Aorta (tissue), 5 donors: Measurements from ENCODE around the gene SCFD2. TPM values are rescaled to one million over a fixed set of nuclear protein-coding genes. Genes with fewer than 3 reads are reported as not detected.

Experiments
- ATAC-seq: fragments of 200-7000 bp; cut with Tn5 transposase; one replicate; pipeline ENCODE4 v1.9.1; 2022; ENCODE audit warnings: moderate library complexity; ENCODE audit not compliant: low FRiP score
- DNase-seq, 2 donors: peaks; one replicate each; pipeline ENCODE4 v3.0.0-alpha.2; 2020
- H3K27ac ChIP-seq, 2 donors: one replicate each; pipeline ENCODE4 v1.5.1; 2013; ENCODE audit warnings: low read length in 2 of 2, mild to moderate bottlenecking in 2 of 2, moderate library complexity in 2 of 2, control low read depth in 1 of 2, inconsistent platforms in 1 of 2, low read depth in 1 of 2
- H3K27me3 ChIP-seq, 2 donors: one replicate each; pipeline ENCODE4 v1.6.1; 2013; ENCODE audit warnings: control low read depth in 1 of 2, low read length in 1 of 2, mild to moderate bottlenecking in 1 of 2, moderate library complexity in 1 of 2; ENCODE audit not compliant: insufficient read depth in 2 of 2, control insufficient read depth in 1 of 2
- H3K36me3 ChIP-seq, 2 donors: one replicate each; pipeline ENCODE4 v1.6.1; 2013; ENCODE audit warnings: control low read depth in 1 of 2, low read length in 1 of 2, mild to moderate bottlenecking in 1 of 2; ENCODE audit not compliant: insufficient read depth in 2 of 2, control insufficient read depth in 1 of 2
- H3K4me1 ChIP-seq, 2 donors: one replicate each; pipeline ENCODE4 v1.6.1; 2013; ENCODE audit warnings: low read length in 2 of 2, control low read depth in 1 of 2, mild to moderate bottlenecking in 1 of 2, moderate library complexity in 1 of 2; ENCODE audit not compliant: insufficient read depth in 2 of 2, control insufficient read depth in 1 of 2
- H3K4me3 ChIP-seq, 2 donors: one replicate each; pipeline ENCODE4 v1.5.1; 2013; ENCODE audit warnings: low read length in 2 of 2, control low read depth in 1 of 2, mild to moderate bottlenecking in 1 of 2
- H3K9me3 ChIP-seq: one replicate; pipeline ENCODE4 v1.6.1; 2013; ENCODE audit warnings: mild to moderate bottlenecking, low read length; ENCODE audit not compliant: control insufficient read depth
- WGBS, 2 donors: extraction: QIAGEN DNeasy Blood & Tissue Kit; methylation state at CpG; one replicate each; pipeline ENCODE4 v1.1.7; 2013; 5-methylcytosine and 5-hydroxymethylcytosine counted together
- intact Hi-C, 2 donors: fragments of 100-400 bp; cut with DNase I; formaldehyde crosslinking; loops; one replicate each; pipeline versions ENCODE4 v1.14.2 to v1.15.0; 2022
- polyA plus RNA-seq, 2 donors: library from polyadenylated mRNA; stranded (reverse); fragments of 200-250 nt; gene quantifications; one replicate each; pipeline ENCODE4 v1.2.3, GENCODE V29; 2013
- total RNA-seq, 2 donors: library from RNA; stranded (reverse); fragmentation: NEBNext Ultra II Directional; extraction: Animal tissue kit (Norgen Biotek cat#: 25700); gene quantifications; one replicate each; pipeline ENCODE4 v1.2.1, GENCODE V29; 2021
- donor health status: healthy with polysubstance abuse.
- donor health status: Bipolar disorder and iron deficiency.
- donor health status: DM: no; HTN: no; CAD: no.
- donor health status: DM: no; HTN: no; CAD: no.
- donor health status: DM: yes; HTN: yes; CAD: no.

Gene SCFD2
- total and polyA plus RNA-seq, 4 donors = 3.5 to 19.2 (median 10.3) TPM

DNA sequence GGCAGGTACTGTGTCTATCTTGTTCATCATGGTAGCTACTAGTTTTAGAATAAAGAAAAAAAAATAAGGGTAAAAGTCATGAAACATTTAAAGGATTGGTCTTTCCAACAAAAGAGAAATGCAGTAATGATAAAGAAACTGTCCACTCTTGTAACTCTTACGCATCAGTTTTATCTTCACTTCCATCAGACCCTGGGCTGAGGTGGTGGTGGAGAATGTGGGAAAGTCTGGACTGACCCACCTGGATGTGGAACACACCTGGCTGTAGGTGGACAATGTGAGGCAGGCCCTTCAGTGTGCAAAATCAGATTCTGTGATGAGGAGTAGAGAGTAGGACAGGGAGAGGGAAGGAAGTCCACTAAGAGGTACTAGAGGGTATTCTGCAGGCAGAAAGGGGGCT lies 375.2 kb downstream of the SCFD2 start:
- ATAC-seq = no peak
- Histone ChIP-seq H3K4me1 (no peaks in the 10 kb centered on the region), H3K36me3 (no peaks in the 10 kb centered on the region), H3K27ac (no peak overlapping the region), H3K9me3 (no peaks in the 10 kb centered on the region), H3K4me3 (no peak overlapping the region), H3K27me3 (no peaks in the 10 kb centered on the region)
- intact Hi-C loops = no loop called here
- WGBS, 2 donors = 95 to 96% methylated on average over 1 of the region's 1 CpG
- DNase-seq = no peak

DNA sequence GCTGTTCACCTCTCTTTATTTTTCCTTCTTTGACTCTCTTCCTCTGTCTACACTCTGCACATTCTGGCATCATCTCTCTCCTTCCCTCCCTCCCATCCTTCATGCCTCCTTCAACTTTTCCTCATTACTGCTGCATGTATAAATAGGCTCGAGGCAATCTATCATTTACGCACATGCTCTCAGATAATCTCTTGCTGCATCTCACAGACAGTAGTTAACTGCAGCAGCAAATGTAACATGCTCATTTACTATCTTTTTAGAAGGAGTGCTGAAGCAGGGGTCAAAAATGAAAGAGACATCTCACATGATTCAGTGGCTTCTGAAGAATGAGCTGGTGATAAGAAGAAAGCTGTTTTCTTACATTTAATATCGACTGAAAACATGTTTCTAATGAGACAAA lies 376.0 kb downstream of the SCFD2 start:
- H3K4me3 ChIP-seq = no peak overlapping the region
- intact Hi-C loops = loop anchor here in 1 of 2 donors (10.0 kb wide), 1 partner anchor 325 kb away; no protein-coding TSS in a partner anchor
- ATAC-seq = no peak
- no peaks in the 10 kb centered on the region for H3K4me1 ChIP-seq
- 58 to 59% methylated on average over 3 of the region's 3 CpGs for WGBS, 2 donors
- no peak overlapping the region for H3K27ac ChIP-seq
- H3K9me3 ChIP-seq = no peaks in the 10 kb centered on the region
- H3K27me3 ChIP-seq = no peaks in the 10 kb centered on the region
- no peak for DNase-seq
- H3K36me3 ChIP-seq = no peaks in the 10 kb centered on the region

DNA sequence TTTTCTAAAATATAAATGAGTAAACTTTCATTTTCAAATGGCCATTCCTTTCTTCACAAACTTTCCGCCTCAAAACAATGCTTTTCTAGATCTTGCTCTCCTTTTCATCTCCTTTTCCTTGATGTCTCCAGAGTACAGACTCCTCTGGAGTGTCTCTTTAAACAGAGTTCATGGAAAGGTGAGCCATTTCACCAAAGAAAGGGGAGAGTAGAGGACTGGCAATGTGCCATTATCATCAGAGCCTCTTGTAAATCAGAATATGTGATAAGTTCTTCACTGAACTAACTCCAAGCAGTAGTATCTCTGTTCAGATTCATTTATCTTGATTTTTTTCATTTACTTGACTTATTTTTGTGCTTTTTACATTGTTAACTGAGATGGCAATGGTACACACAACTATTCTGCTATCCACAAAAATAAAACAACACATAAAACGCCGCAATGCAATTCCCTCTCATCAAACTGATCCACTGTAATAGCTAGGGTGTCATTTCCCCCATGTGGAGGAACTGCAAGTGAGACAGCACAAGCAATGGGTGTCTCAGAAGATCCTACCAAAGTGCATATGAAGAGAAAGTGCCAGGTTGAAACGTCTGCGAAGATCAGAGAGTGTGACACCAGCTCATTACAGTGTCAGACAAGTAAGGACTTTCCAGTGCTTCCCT lies 378.3 kb downstream of the SCFD2 start:
- 87 to 88% methylated on average over 5 of the region's 5 CpGs for WGBS, 2 donors
- no peak overlapping the region for H3K27ac ChIP-seq
- no peak for DNase-seq
- no peaks in the 10 kb centered on the region for H3K36me3 ChIP-seq
- no peaks in the 10 kb centered on the region for H3K27me3 ChIP-seq
- no peaks in the 10 kb centered on the region for H3K4me1 ChIP-seq
- H3K4me3 ChIP-seq = no peak overlapping the region
- H3K9me3 ChIP-seq = no peaks in the 10 kb centered on the region
- no peak for ATAC-seq
- intact Hi-C loops = loop anchor here in 1 of 2 donors (10.0 kb wide), 1 partner anchor 323 kb away; no protein-coding TSS in a partner anchor

DNA sequence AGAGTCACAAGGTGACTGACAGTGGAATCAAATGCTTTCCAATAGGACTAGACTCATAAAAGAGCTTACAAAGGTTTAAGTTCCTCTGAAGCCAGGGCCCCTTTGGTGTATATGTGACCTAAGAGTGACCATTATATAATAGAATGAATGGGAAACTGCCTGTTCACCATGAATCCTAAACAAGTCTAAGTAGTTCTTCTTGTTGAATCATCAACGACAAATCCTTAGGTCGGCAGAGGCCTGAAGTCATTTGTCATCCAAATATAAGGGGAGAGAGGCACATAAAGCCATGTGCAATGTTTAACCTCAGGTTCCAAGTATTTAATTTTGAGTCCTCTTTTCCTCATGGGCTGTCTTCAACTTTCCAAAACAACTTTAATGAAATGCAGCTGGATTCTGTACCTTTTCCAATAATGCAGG lies 381.4 kb downstream of the SCFD2 start:
- no peak for ATAC-seq
- Histone ChIP-seq H3K27ac (no peak overlapping the region), H3K9me3 (no peaks in the 10 kb centered on the region), H3K27me3 (no peaks in the 10 kb centered on the region), H3K4me3 (no peak overlapping the region), H3K4me1 (no peaks in the 10 kb centered on the region), H3K36me3 (no peaks in the 10 kb centered on the region)
- no peak for DNase-seq
- WGBS, 2 donors = 37 to 42% methylated on average over 2 of the region's 2 CpGs
- intact Hi-C loops = loop anchor here (5.0 to 10.0 kb wide), 4 partner anchors 122 to 752 kb away; partner anchors contain the start of gene RASL11B (in 1 of the 2)

DNA sequence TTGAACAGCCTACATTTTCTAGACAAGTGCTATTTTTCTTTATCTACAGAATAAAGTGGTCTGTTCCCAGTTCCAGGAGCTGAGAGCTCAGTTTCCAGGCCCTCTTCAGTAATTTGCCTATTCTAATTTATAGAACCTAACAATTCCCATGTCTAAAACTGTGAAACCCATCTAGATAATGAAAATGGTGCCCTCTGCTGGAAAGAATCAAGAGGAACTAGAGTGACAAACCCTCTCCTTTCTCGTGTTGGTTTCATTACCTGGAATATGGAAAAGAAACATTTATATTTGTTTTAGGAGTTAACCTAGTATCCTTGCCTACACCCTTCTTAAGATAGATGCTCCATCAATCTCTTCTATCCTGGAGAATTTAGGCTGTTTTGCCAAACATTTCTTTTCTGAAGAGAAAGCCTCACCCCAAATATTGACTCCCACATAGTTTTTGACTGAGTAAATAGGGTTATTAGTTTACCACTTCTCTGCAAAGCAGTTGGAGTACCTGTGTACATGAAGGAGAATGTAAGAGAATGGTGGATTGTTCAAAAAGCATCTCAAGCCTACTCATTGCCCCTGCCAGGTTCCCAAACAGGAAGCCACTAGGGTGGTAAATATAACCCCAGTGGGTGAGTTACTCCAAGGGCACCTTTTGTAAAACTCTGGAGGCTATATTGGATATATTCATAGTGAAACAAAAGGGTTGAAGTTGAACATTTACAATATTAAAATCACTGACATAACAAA lies 382.1 kb downstream of the SCFD2 start:
- no peaks in the 10 kb centered on the region for H3K27me3 ChIP-seq
- H3K27ac ChIP-seq = no peak overlapping the region
- H3K36me3 ChIP-seq = no peaks in the 10 kb centered on the region
- H3K4me3 ChIP-seq = no peak overlapping the region
- DNase-seq = no peak
- WGBS, 2 donors = 0% methylated on average over 1 of the region's 1 CpG
- H3K4me1 ChIP-seq = no peaks in the 10 kb centered on the region
- peak; percentile 80 for ATAC-seq
- intact Hi-C loops = loop anchor here (2.0 to 10.0 kb wide), 8 partner anchors 121 to 751 kb away; partner anchors contain the start of gene RASL11B (in 1 of the 2)
- H3K9me3 ChIP-seq = no peaks in the 10 kb centered on the region

DNA sequence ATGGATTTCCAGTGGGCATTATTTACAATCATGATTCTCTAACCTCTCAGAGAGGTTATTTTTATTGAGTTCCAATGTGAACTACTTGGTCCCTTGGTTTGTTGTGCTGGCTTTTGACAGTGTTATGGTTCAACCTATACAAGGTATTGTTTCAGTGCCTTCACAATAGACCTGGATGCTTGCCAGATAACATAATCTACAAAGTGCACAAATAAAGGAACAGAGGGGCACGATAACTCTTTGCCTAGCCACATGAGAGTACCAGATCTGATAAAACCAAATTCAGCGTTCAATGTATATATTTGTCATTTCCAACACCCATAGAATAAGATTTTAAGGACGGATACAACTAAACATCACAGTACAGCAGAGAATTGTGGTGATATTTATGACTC lies 382.9 kb downstream of the SCFD2 start:
- no peaks in the 10 kb centered on the region for H3K9me3 ChIP-seq
- ATAC-seq (no peak), DNase-seq (no peak)
- 30 to 37% methylated on average over 3 of the region's 3 CpGs for WGBS, 2 donors
- no peak overlapping the region for H3K4me3 ChIP-seq
- no peak overlapping the region for H3K27ac ChIP-seq
- no peaks in the 10 kb centered on the region for H3K4me1 ChIP-seq
- no peaks in the 10 kb centered on the region for H3K36me3 ChIP-seq
- intact Hi-C loops = loop anchor here (2.0 to 10.0 kb wide), 8 partner anchors 121 to 751 kb away; partner anchors contain the start of gene RASL11B (in 1 of the 2)
- no peaks in the 10 kb centered on the region for H3K27me3 ChIP-seq

DNA sequence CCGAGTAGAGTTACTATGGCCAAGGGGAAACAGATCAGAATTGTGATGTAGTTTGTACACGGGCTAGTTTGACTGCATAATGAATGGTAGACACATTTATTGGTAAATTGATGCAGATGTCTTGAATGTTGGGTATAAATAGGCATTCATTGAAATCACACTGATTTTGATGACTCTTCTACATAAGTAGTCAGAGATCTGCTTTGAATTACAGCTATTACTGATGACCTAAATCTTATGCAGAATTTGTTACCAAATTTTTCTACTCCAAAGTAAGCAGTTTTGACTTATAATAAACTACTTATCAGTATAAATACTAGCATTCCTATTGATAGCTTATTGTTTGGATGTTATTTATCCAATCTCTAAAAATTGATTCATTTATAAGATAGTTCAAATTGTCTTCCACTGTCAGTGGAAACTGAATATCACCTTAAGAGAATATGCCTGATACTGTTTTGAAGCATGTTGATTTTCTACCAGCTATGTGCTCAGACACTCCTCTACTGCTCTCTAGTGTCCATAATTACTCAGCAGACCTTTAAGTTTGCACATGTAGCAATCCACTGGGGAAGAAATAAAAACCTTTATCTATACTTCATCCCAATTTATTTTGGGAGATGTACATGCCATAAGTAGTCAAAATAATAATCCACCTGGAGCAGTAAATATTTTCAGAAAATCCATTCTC lies 383.5 kb downstream of the SCFD2 start:
- WGBS, 2 donors = 58 to 61% methylated on average over 2 of the region's 2 CpGs
- Histone ChIP-seq H3K27ac (no peak overlapping the region), H3K4me1 (no peaks in the 10 kb centered on the region), H3K36me3 (no peaks in the 10 kb centered on the region), H3K27me3 (no peaks in the 10 kb centered on the region), H3K4me3 (no peak overlapping the region), H3K9me3 (no peaks in the 10 kb centered on the region)
- DNase-seq (no peak), ATAC-seq (peak; percentile 83)
- intact Hi-C loops = loop anchor here (2.0 to 10.0 kb wide), 8 partner anchors 120 to 750 kb away; partner anchors contain the start of gene RASL11B (in 1 of the 2)

DNA sequence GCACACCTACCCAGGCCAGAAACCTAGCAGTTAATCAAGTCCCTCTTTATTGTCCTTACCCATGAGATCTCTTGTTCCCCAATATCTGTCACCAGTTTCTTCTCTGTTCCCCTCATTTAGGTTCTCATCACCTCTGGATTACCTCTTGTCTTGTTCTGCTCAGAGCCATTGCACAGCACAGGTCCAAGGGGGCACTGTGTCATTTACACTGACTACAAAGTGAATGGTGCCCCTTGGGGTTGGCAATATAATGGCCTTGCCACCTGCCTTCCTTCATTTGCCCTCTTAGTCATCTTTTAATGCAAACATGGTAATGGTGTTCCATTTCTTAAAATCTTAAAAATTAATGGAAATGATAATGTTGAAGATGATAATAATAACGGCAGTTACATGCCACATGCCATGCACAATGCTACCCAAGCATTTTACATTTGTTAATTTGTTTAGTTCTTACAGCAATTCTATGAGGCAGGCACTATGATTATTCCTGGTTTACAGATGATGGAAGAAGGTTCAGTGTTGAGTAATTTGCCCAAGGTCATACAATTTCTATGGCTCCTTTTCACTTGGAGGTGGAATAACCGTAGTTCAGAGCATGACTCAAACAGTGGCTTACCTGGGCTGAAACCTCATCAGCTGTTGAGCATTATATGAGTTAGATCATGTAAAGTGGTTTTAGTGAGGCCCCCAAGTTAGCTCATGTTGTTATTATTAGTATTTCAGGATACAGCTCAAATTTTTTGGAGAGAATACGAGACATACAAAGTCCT lies 385.9 kb downstream of the SCFD2 start:
- Histone ChIP-seq H3K27me3 (no peaks in the 10 kb centered on the region), H3K4me1 (no peaks in the 10 kb centered on the region), H3K27ac (no peak overlapping the region), H3K36me3 (no peaks in the 10 kb centered on the region), H3K9me3 (no peaks in the 10 kb centered on the region), H3K4me3 (no peak overlapping the region)
- DNase-seq (no peak), ATAC-seq (no peak)
- intact Hi-C loops = loop anchor here (5.0 to 10.0 kb wide), 4 partner anchors 118 to 748 kb away; partner anchors contain the start of gene RASL11B (in 1 of the 2)
- WGBS, 2 donors = 94 to 97% methylated on average over 3 of the region's 3 CpGs
